CD14-positive monocyte (primary cell): ENCODE data around the gene COMP. TPM values are rescaled to one million over a fixed set of nuclear protein-coding genes. Genes with fewer than 3 reads are reported as not detected.

Experiments
- DNase-seq, 3 donors: peaks; one replicate each; pipeline ENCODE4 v3.0.0-alpha.2; 2011 to 2022
- H2AFZ ChIP-seq: 2 replicates; pipeline ENCODE4 v1.6.0; 2012; ENCODE audit warnings: mild to moderate bottlenecking, low read depth, low read length, inconsistent platforms; ENCODE audit not compliant: insufficient read depth, poor library complexity, severe bottlenecking
- H3K27ac ChIP-seq, 2 donors: 1 replicate in 1 of 2; 2 replicates in 1 of 2; pipeline ENCODE4 v1.5.1; 2012 to 2013; ENCODE audit warnings: low read length in 2 of 2, control low read depth in 1 of 2, inconsistent platforms in 1 of 2, low read depth in 1 of 2, mild to moderate bottlenecking in 1 of 2
- H3K27me3 ChIP-seq, 2 donors: one replicate each; pipeline versions ENCODE4 v1.6.0 to v1.6.1; 2011 to 2013; ENCODE audit warnings: low read length in 2 of 2; ENCODE audit not compliant: control insufficient read depth in 2 of 2, insufficient read depth in 2 of 2
- H3K36me3 ChIP-seq, 2 donors: replicated peaks in 1 of 2; 1 replicate in 1 of 2; 2 replicates in 1 of 2; pipeline versions ENCODE4 v1.5.1 to v1.6.1; 2012 to 2013; ENCODE audit warnings: low read length in 2 of 2, control low read depth in 1 of 2, inconsistent platforms in 1 of 2, mild to moderate bottlenecking in 1 of 2; ENCODE audit not compliant: insufficient read depth in 2 of 2, control insufficient read depth in 1 of 2
- H3K4me1 ChIP-seq, 2 donors: 1 replicate in 1 of 2; 2 replicates in 1 of 2; pipeline versions ENCODE4 v1.5.1 to v1.6.1; 2012 to 2013; ENCODE audit warnings: low read length in 2 of 2, control low read depth in 1 of 2, inconsistent platforms in 1 of 2, mild to moderate bottlenecking in 1 of 2, moderate library complexity in 1 of 2; ENCODE audit not compliant: insufficient read depth in 2 of 2, control insufficient read depth in 1 of 2
- H3K4me2 ChIP-seq: replicated peaks from 2 replicates; pipeline ENCODE3; 2012; ENCODE audit warnings: low read length, moderate library complexity, mild to moderate bottlenecking; ENCODE audit not compliant: poor library complexity, severe bottlenecking; ENCODE audit errors: extremely low read depth
- H3K4me3 ChIP-seq, 3 experiments: fragments of 200-600 bp in 1 of 3; sonication (generic) in 1 of 3; replicated peaks in 1 of 3; 1 replicate in 2 of 3; 2 replicates in 1 of 3; pipeline ENCODE4 v1.5.1; 2011 to 2013; ENCODE audit warnings: low read length in 3 of 3, mild to moderate bottlenecking in 3 of 3, control low read depth in 2 of 3, low read depth in 2 of 3, inconsistent platforms in 1 of 3, moderate library complexity in 1 of 3
- H3K79me2 ChIP-seq: 2 replicates; pipeline ENCODE4 v1.6.0; 2012; ENCODE audit warnings: mild to moderate bottlenecking, control low read depth, inconsistent platforms, low read length, moderate library complexity; ENCODE audit not compliant: insufficient read depth
- H3K9ac ChIP-seq: 2 replicates; pipeline ENCODE4 v1.6.0; 2017; ENCODE audit warnings: low read length, mild to moderate bottlenecking; ENCODE audit not compliant: insufficient read depth, poor library complexity, severe bottlenecking
- H3K9me3 ChIP-seq, 2 donors: replicated peaks in 1 of 2; 1 replicate in 1 of 2; 2 replicates in 1 of 2; pipeline versions ENCODE4 v1.5.1 to v1.6.1; 2012 to 2013; ENCODE audit warnings: low read length in 2 of 2, control low read depth in 1 of 2; ENCODE audit not compliant: control insufficient read depth in 1 of 2, insufficient read depth in 1 of 2
- H4K20me1 ChIP-seq: 2 replicates; pipeline ENCODE4 v1.6.0; 2012; ENCODE audit warnings: mild to moderate bottlenecking, low read length, control low read depth, moderate library complexity; ENCODE audit not compliant: insufficient read depth
- H3K27ac Mint-ChIP-seq, 7 donors: one replicate each; pipeline ENCODE4 v1.8.0; 2020; ENCODE audit warnings: mild to moderate bottlenecking in 7 of 7, mixed read lengths in 7 of 7, moderate library complexity in 6 of 7, inconsistent platforms in 2 of 7
- H3K27me3 Mint-ChIP-seq, 3 donors: one replicate each; pipeline ENCODE4 v1.8.0; 2021 to 2022; ENCODE audit warnings: low read depth in 3 of 3, mild to moderate bottlenecking in 3 of 3, mixed read lengths in 3 of 3, moderate library complexity in 3 of 3, inconsistent platforms in 1 of 3
- H3K36me3 Mint-ChIP-seq, 2 donors: one replicate each; pipeline ENCODE4 v1.8.0; 2020; ENCODE audit warnings: mixed read lengths in 2 of 2, inconsistent platforms in 1 of 2, mild to moderate bottlenecking in 1 of 2
- H3K4me1 Mint-ChIP-seq: one replicate; pipeline ENCODE4 v1.8.0; 2020; ENCODE audit warnings: mild to moderate bottlenecking, mixed read lengths
- H3K4me3 Mint-ChIP-seq, 2 donors: one replicate each; pipeline ENCODE4 v1.8.0; 2020; ENCODE audit warnings: mild to moderate bottlenecking in 2 of 2, mixed read lengths in 2 of 2, moderate library complexity in 1 of 2
- H3K9me3 Mint-ChIP-seq, 7 donors: one replicate each; pipeline ENCODE4 v1.8.0; 2020 to 2022; ENCODE audit warnings: mixed read lengths in 7 of 7, mild to moderate bottlenecking in 6 of 7, moderate library complexity in 6 of 7, inconsistent platforms in 2 of 7
- WGBS: methylation state at CpG from one replicate; pipeline ENCODE4 v1.1.5; 2013; ENCODE audit warnings: missing lambda C conversion rate; ENCODE audit not compliant: insufficient coverage; 5-methylcytosine and 5-hydroxymethylcytosine counted together
- intact Hi-C, 2 donors: fragments of 100-400 bp; cut with micrococcal nuclease; formaldehyde crosslinking; loops; one replicate each; pipeline versions ENCODE4 v1.15.0 to v1.15.1; 2023
- polyA plus RNA-seq, 3 donors: library from polyadenylated mRNA; depleted of rRNA in 1 of 3; unstranded in 2 of 3; stranded (reverse) in 1 of 3; fragments of 300-500 nt in 2 of 3; fragments of >200 nt in 1 of 3; fragmentation: Illumina TruSeq in 2 of 3; gene quantifications; 1 replicate in 2 of 3; 2 replicates in 1 of 3; pipeline ENCODE4 v1.2.3, GENCODE V29; 2012 to 2021
- TF ChIP-seq, protein P1 (sequence below): fragments of 200-600 bp; IDR thresholded peaks from one replicate; pipeline ENCODE4 v1.8.0; 2022; ENCODE audit warnings: antibody characterized with exemption, mild to moderate bottlenecking

The COMP gene
- polyA plus RNA-seq, 3 donors, result not detected

DNA sequence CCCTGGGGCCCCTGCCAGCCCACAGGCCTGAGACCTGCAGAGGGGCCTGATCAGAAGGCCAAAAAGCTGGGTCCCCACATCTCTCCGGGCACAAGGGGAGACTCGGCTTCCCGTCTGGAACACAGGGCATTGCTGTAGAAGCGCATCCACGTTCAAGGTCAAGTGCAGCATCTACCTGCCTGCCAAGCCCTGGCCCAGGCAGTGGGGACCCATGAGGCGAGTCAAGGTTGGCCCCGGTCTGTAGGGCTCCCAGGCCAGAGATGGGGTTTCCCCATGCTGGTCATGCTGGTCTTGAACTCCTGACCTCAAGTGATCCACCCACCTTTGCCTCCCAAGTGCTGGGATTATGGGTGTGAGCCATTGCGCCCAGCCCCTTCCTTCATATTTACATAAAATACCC lies 13.5 kb upstream of the COMP start:
- intact Hi-C loops, result no loop called here
- Histone ChIP-seq H4K20me1 (no peaks in the 10 kb centered on the region), H3K4me2 (no peak overlapping the region), H3K27ac (no peak overlapping the region), H2AFZ (no peak overlapping the region), H3K4me3 (no peak overlapping the region), H3K4me1 (peaks cover 7 to 9% of the 10 kb centered on the region in 2 donors), H3K36me3 (no peaks in the 10 kb centered on the region), H3K27me3 (peaks cover 0 to 10% of the 10 kb centered on the region in 2 donors), H3K9ac (no peak overlapping the region), H3K9me3 (no peaks in the 10 kb centered on the region), H3K79me2 (no peaks in the 10 kb centered on the region)
- DNase-seq, result no peak
- no peak overlapping the region for H3K27ac Mint-ChIP-seq
- 97% methylated on average over 7 of the region's 8 CpGs for WGBS
- H3K4me3 Mint-ChIP-seq, result no peak overlapping the region
- no peaks in the 10 kb centered on the region for H3K36me3 Mint-ChIP-seq
- peaks cover 13 to 40% (median 32%) of the 10 kb centered on the region in 3 donors for H3K27me3 Mint-ChIP-seq
- TF ChIP-seq, protein P1, sequence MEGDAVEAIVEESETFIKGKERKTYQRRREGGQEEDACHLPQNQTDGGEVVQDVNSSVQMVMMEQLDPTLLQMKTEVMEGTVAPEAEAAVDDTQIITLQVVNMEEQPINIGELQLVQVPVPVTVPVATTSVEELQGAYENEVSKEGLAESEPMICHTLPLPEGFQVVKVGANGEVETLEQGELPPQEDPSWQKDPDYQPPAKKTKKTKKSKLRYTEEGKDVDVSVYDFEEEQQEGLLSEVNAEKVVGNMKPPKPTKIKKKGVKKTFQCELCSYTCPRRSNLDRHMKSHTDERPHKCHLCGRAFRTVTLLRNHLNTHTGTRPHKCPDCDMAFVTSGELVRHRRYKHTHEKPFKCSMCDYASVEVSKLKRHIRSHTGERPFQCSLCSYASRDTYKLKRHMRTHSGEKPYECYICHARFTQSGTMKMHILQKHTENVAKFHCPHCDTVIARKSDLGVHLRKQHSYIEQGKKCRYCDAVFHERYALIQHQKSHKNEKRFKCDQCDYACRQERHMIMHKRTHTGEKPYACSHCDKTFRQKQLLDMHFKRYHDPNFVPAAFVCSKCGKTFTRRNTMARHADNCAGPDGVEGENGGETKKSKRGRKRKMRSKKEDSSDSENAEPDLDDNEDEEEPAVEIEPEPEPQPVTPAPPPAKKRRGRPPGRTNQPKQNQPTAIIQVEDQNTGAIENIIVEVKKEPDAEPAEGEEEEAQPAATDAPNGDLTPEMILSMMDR, result no peak
- H3K9me3 Mint-ChIP-seq, result peaks cover 0 to 4% (median 0%) of the 10 kb centered on the region in 7 donors
- peaks cover 8% of the 10 kb centered on the region for H3K4me1 Mint-ChIP-seq

DNA sequence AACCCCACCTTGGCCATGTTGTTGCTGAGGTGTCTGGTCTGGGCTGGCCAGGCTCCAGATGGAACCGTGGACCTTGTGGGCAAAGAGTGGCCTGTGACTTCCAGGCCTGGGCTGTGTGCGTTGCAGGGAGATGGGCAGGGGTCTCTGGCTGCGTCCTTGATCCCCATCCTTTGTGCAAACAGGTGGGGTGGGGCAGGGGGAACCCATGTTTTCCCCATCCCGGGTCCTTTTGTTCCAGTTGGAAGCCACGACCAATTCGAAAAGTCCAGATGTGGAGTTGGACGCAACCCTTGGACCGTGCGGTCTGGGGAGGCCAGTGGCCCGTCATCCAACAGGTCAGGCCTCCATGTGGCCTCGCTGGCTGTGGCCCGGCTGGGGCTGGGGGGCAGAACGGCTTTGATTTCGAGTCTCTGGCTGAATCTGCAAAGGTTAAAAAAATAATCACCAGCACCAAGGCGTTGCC lies 13.1 kb upstream of the COMP start:
- H3K4me1 ChIP-seq, result peaks cover 3 to 4% of the 10 kb centered on the region in 2 donors
- Mint-ChIP-seq H3K27me3 (peaks cover 13 to 40% (median 32%) of the 10 kb centered on the region in 3 donors), H3K36me3 (no peaks in the 10 kb centered on the region), H3K4me3 (no peak overlapping the region), H3K9me3 (peaks cover 0 to 4% (median 0%) of the 10 kb centered on the region in 7 donors), H3K27ac (no peak overlapping the region), H3K4me1 (peaks cover 5% of the 10 kb centered on the region)
- H3K79me2 ChIP-seq, result no peaks in the 10 kb centered on the region
- H4K20me1 ChIP-seq, result no peaks in the 10 kb centered on the region
- intact Hi-C loops, result no loop called here
- H3K4me2 ChIP-seq, result no peak overlapping the region
- TF ChIP-seq, protein P1, result no peak
- DNase-seq, result no peak
- no peak overlapping the region for H3K9ac ChIP-seq
- peaks cover 0 to 10% of the 10 kb centered on the region in 2 donors for H3K27me3 ChIP-seq
- H3K4me3 ChIP-seq, result no peak overlapping the region
- no peak overlapping the region for H3K27ac ChIP-seq
- no peak overlapping the region for H2AFZ ChIP-seq
- no peaks in the 10 kb centered on the region for H3K36me3 ChIP-seq
- 96% methylated on average over 14 of the region's 15 CpGs for WGBS
- H3K9me3 ChIP-seq, result no peaks in the 10 kb centered on the region
